AG04450 (cell line): ENCODE measurements around the gene BCAN. TPM values are rescaled to one million over a fixed set of nuclear protein-coding genes. Genes with fewer than 3 reads are reported as not detected.

Experiments used
- CTCF ChIA-PET: fragments of 300-600, 350-600 bp; formaldehyde crosslinking; extraction: SDS; loops from one replicate; lab custom pipeline; 2022; ENCODE audit warnings: antibody characterized with exemption, inconsistent platforms; lab: Charles Lee
- POLR2A ChIA-PET: fragments of 350-600 bp; formaldehyde crosslinking; extraction: SDS; loops from one replicate; lab custom pipeline; 2021; ENCODE audit warnings: antibody characterized with exemption, inconsistent platforms; lab: Yijun Ruan, JAX
- DNase-seq: peaks from one replicate; pipeline ENCODE4 v3.0.0-alpha.2; 2011; ENCODE audit warnings: low read depth, low spot score
- H3K27ac ChIP-seq: one replicate; pipeline ENCODE4 v1.5.1; 2012; ENCODE audit warnings: low read depth, low read length, control low read depth
- H3K27me3 ChIP-seq: one replicate; pipeline ENCODE4 v1.6.0; 2012; ENCODE audit warnings: low read length; ENCODE audit not compliant: control insufficient read depth, insufficient read depth
- H3K4me3 ChIP-seq: 2 replicates; pipeline ENCODE4 v1.5.1; 2011; ENCODE audit warnings: mild to moderate bottlenecking, low read depth, low read length, control low read depth
- H3K9me3 ChIP-seq: 2 replicates; pipeline ENCODE4 v1.5.1; 2012; ENCODE audit warnings: low read length; ENCODE audit not compliant: control insufficient read depth, insufficient read depth
- CTCF ChIP-seq: IDR thresholded peaks from 2 replicates; pipeline ENCODE4 v1.5.1; 2011; ENCODE audit warnings: low read depth, low read length, control low read depth, inconsistent platforms
- polyA plus RNA-seq: library from polyadenylated mRNA; depleted of rRNA; stranded (reverse); fragments of >200 nt; gene quantifications from 2 replicates; pipeline ENCODE4 v1.2.3, GENCODE V29; 2011

The BCAN gene
- polyA plus RNA-seq, 1 experiment, result not detected

GRCh38 chr1:156696755-156697154, 54.8 kb downstream of the BCAN start:
- no peak overlapping the region for H3K27ac ChIP-seq
- no peak overlapping the region for H3K4me3 ChIP-seq
- POLR2A ChIA-PET, result no interaction called here
- TF ChIP-seq CTCF, result no peak
- no peak for DNase-seq
- CTCF ChIA-PET, result interaction anchor here (2.8 to 13.6 kb wide), 2 partner anchors 9 to 27 kb away, joined by 13 to 616 read pairs; partner anchors contain the start of genes CRABP2, ISG20L2 and METTL25B
- peaks cover 3% of the 10 kb centered on the region; the same call in 1 of the 2 replicates for H3K9me3 ChIP-seq
- H3K27me3 ChIP-seq, result no peaks in the 10 kb centered on the region

GRCh38 chr1:156697481-156697880, 55.6 kb downstream of the BCAN start:
- CTCF ChIA-PET, result interaction anchor here (2.8 to 6.4 kb wide), 2 partner anchors 7 to 9 kb away, joined by 13 to 83 read pairs; partner anchors contain the start of gene CRABP2

GRCh38 chr1:156698995-156699394, 57.1 kb downstream of the BCAN start:
- no peak overlapping the region for H3K27ac ChIP-seq
- ChIA-PET CTCF (interaction anchor here (0.7 to 6.4 kb wide), 2 partner anchors 9 to 21 kb away, joined by 4 to 83 read pairs; no protein-coding TSS in a partner anchor), POLR2A (no interaction called here)
- no peak overlapping the region for H3K4me3 ChIP-seq
- TF ChIP-seq CTCF, result no peak
- no peak for DNase-seq
- peaks cover 3% of the 10 kb centered on the region; the same call in 1 of the 2 replicates for H3K9me3 ChIP-seq
- H3K27me3 ChIP-seq, result no peaks in the 10 kb centered on the region

More at GRCh38 chr1:156697481-156697880, 55.6 kb downstream of the BCAN start:
- Histone ChIP-seq H3K4me3 (no peak overlapping the region), H3K27me3 (no peaks in the 10 kb centered on the region), H3K27ac (no peak overlapping the region), H3K9me3 (peaks cover 3% of the 10 kb centered on the region; the same call in 1 of the 2 replicates)
- DNase-seq, result no peak
- POLR2A ChIA-PET, result no interaction called here
- no peak for TF ChIP-seq CTCF

GRCh38 chr1:156700736-156701531, 59.0 kb downstream of the BCAN start:
- Histone ChIP-seq H3K27ac (no peak overlapping the region), H3K27me3 (no peaks in the 10 kb centered on the region), H3K4me3 (no peak overlapping the region), H3K9me3 (peaks cover 3% of the 10 kb centered on the region; the same call in 1 of the 2 replicates)
- DNase-seq, result no peak
- no peak for TF ChIP-seq CTCF
- ChIA-PET CTCF (interaction anchor here (0.6 to 6.4 kb wide), 5 partner anchors 11 to 70 kb away, joined by 3 to 83 read pairs (median 10); no protein-coding TSS in a partner anchor), POLR2A (no interaction called here)
